K562 (cell line): ENCODE measurements around the gene FOLH1.
"Not testable (repeated sequence)": the region's sequence is repeated elsewhere in the genome, so short reads cannot be mapped to it uniquely, and the experiment has no call there.

ENCODE experiments used
- CTCF ChIP-seq, 3 experiments: IDR thresholded peaks in 2 of 3; conservative IDR thresholded peaks in 1 of 3; 2 replicates each; pipeline ENCODE4 v1.5.1; 2011 to 2012; ENCODE audit warnings: low read length in 3 of 3, mild to moderate bottlenecking in 3 of 3, control low read depth in 2 of 3, improper control_type of control experiment in 1 of 3, inconsistent platforms in 1 of 3, low read depth in 1 of 3, mixed read lengths in 1 of 3, moderate library complexity in 1 of 3; ENCODE audit not compliant: insufficient read depth in 2 of 3
- EP300 ChIP-seq: IDR thresholded peaks from 2 replicates; pipeline ENCODE4 v1.6.1; 2012; ENCODE audit warnings: low read length, improper control_type of control experiment
- ESRRB ChIP-seq: fragments of 250-450 bp; sonication (Bioruptor Pico); IDR thresholded peaks from 2 replicates; pipeline ENCODE4 v1.5.0; 2020; ENCODE audit warnings: mild to moderate bottlenecking, moderate library complexity, borderline replicate concordance
- IRF9 ChIP-seq: fragments of 450-650 bp; IDR thresholded peaks from 2 replicates; pipeline ENCODE4 v1.6.1; 2016; ENCODE audit warnings: missing biosample characterization, missing genetic modification characterization
- LARP7 ChIP-seq: fragments of 450-650 bp; IDR thresholded peaks from 2 replicates; pipeline ENCODE4 v1.6.1; 2016
- POLR2A ChIP-seq: fragments of 450-650 bp; conservative IDR thresholded peaks from 2 replicates; pipeline ENCODE4 v1.6.1; 2016
- POLR2AphosphoS5 ChIP-seq: IDR thresholded peaks from 2 replicates; pipeline ENCODE4 v1.6.1; 2011; ENCODE audit warnings: mild to moderate bottlenecking, low read depth, low read length, moderate library complexity; ENCODE audit not compliant: control insufficient read depth, insufficient read depth
- REST ChIP-seq, 2 experiments: fragments of 450-650 bp; formaldehyde crosslinking in 1 of 2; IDR thresholded peaks; 2 replicates each; pipeline versions ENCODE4 v1.4.0 to v1.6.1; 2014 to 2020; ENCODE audit warnings: mild to moderate bottlenecking in 2 of 2, borderline replicate concordance in 1 of 2, low read depth in 1 of 2
- SIX5 ChIP-seq, 2 experiments: IDR thresholded peaks; 2 replicates each; pipeline ENCODE4 v1.6.1; 2011; ENCODE audit warnings: low read length in 2 of 2, borderline replicate concordance in 1 of 2, low read depth in 1 of 2, mild to moderate bottlenecking in 1 of 2, moderate library complexity in 1 of 2; ENCODE audit not compliant: insufficient read depth in 1 of 2
- ZBTB26 ChIP-seq: fragments of 450-650 bp; formaldehyde crosslinking; IDR thresholded peaks from 2 replicates; pipeline ENCODE4 v1.4.0; 2022; ENCODE audit warnings: missing genetic modification characterization
- ZNF507 ChIP-seq: conservative IDR thresholded peaks from 2 replicates; pipeline ENCODE4 v1.6.1; 2017; ENCODE audit warnings: missing genetic modification characterization, missing compliant biosample characterization

- not testable (repeated sequence) for TF ChIP-seq LARP7; CTCF (IDR thresholded peaks at IDR 0.05 in 2 of 3, conservative IDR thresholded peaks at IDR 0.05 in 1 of 3; ENCODE audit: insufficient read depth in 2 of 3, low read depth in 1 of 3, low read length in 3 of 3); ZBTB26 (CRISPR knock-in tag); POLR2A; REST (IDR thresholded peaks at IDR 0.05; ENCODE audit: borderline replicate concordance); REST (CRISPR knock-in tag; IDR thresholded peaks at IDR 0.05; ENCODE audit: low read depth); SIX5 (IDR thresholded peaks at IDR 0.05; ENCODE audit: borderline replicate concordance in 1 of 2, insufficient read depth in 1 of 2, low read depth in 1 of 2, low read length in 2 of 2); ZNF507; POLR2AphosphoS5; EP300; IRF9 (tag); ESRRB (CRISPR knock-in tag)
Observed at GRCh38 chr11:49250398-49251115, 42.2 kb upstream of the FOLH1 start.
